Mesendoderm (in vitro differentiated cells): ENCODE measurements around the gene RBMS1.
A peak's percentile ranks its signal among the peaks of the same experiment; 100 is the strongest.

ENCODE experiments used
- DNase-seq: peaks from one replicate; pipeline ENCODE4 v3.0.0; 2013
- H2AK5ac ChIP-seq: 2 replicates; pipeline ENCODE4 v1.6.1; 2013; ENCODE audit warnings: low read length, inconsistent platforms
- H2BK120ac ChIP-seq: 2 replicates; pipeline ENCODE4 v1.6.1; 2013; ENCODE audit warnings: low read depth, mild to moderate bottlenecking, low read length, moderate library complexity, mixed read lengths
- H2BK15ac ChIP-seq: replicated peaks from 2 replicates; pipeline ENCODE4 v1.6.1; 2013; ENCODE audit warnings: low read depth, mild to moderate bottlenecking, moderate library complexity
- H2BK5ac ChIP-seq: 2 replicates; pipeline ENCODE4 v1.6.1; 2013; ENCODE audit warnings: low read length, inconsistent platforms
- H3K18ac ChIP-seq: 2 replicates; pipeline ENCODE4 v1.6.1; 2013; ENCODE audit warnings: mild to moderate bottlenecking, low read length, mixed read lengths
- H3K23ac ChIP-seq: one replicate; pipeline ENCODE4 v1.6.1; 2013; ENCODE audit warnings: low read length
- H3K27ac ChIP-seq: 2 replicates; pipeline ENCODE4 v1.5.1; 2013; ENCODE audit warnings: low read depth, mild to moderate bottlenecking, inconsistent platforms, low read length, moderate library complexity
- H3K27me3 ChIP-seq: 2 replicates; pipeline ENCODE4 v1.6.1; 2013; ENCODE audit warnings: low read length, control low read depth, mild to moderate bottlenecking, inconsistent platforms; ENCODE audit not compliant: insufficient read depth, poor library complexity
- H3K36me3 ChIP-seq: 2 replicates; pipeline ENCODE4 v1.6.1; 2013; ENCODE audit warnings: low read length, inconsistent platforms; ENCODE audit not compliant: control insufficient read depth, insufficient read depth
- H3K4ac ChIP-seq: one replicate; pipeline ENCODE4 v1.6.1; 2013; ENCODE audit warnings: low read depth, mild to moderate bottlenecking, low read length, moderate library complexity
- H3K4me1 ChIP-seq: 2 replicates; pipeline ENCODE4 v1.6.1; 2013; ENCODE audit warnings: low read depth, low read length, inconsistent platforms; ENCODE audit not compliant: control insufficient read depth
- H3K4me2 ChIP-seq: 2 replicates; pipeline ENCODE4 v1.6.1; 2013; ENCODE audit warnings: low read length
- H3K4me3 ChIP-seq: 2 replicates; pipeline ENCODE4 v1.5.1; 2013; ENCODE audit warnings: mild to moderate bottlenecking, low read length
- H3K56ac ChIP-seq: one replicate; pipeline ENCODE4 v1.6.1; 2013; ENCODE audit warnings: low read length
- H3K79me1 ChIP-seq: 2 replicates; pipeline ENCODE4 v1.6.1; 2013; ENCODE audit warnings: low read length, inconsistent platforms
- H3K79me2 ChIP-seq: 2 replicates; pipeline ENCODE4 v1.6.1; 2013; ENCODE audit warnings: mild to moderate bottlenecking, low read length; ENCODE audit not compliant: control insufficient read depth, insufficient read depth
- H3K9ac ChIP-seq: 2 replicates; pipeline ENCODE4 v1.6.1; 2013; ENCODE audit warnings: low read length, inconsistent platforms
- H4K5ac ChIP-seq: one replicate; pipeline ENCODE4 v1.6.1; 2013; ENCODE audit warnings: low read length
- H4K8ac ChIP-seq: one replicate; pipeline ENCODE4 v1.6.1; 2013; ENCODE audit warnings: low read depth, mild to moderate bottlenecking, control low read depth, low read length, moderate library complexity
- WGBS: extraction: QIAGEN DNeasy Blood & Tissue Kit; methylation state at CpG from one replicate; pipeline ENCODE4 v1.1.7; 2013; ENCODE audit warnings: low lambda C conversion rate, missing lambda C conversion rate; ENCODE audit not compliant: insufficient coverage; ENCODE audit errors: extremely low coverage; 5-methylcytosine and 5-hydroxymethylcytosine counted together

RBMS1 gene

DNA sequence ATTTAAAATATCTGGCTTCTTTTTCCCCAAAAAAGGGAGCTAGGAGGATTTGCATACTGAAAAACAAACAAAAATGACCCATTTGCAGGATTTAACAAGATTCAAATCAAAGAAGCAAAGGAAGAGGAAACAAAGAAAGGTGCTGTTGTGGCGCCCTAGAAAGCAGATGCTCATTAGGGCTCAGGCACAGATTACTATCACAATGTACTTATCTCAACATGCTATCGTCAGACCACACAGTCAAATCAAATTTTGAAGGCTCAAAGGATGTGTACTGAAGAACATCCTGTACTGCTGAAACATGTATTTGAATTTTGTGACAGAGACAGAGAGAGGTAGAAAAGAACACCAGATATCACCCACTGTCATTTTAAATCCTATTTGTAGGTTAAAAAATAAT is 10.9 kb downstream of the RBMS1 start:
- Histone ChIP-seq H3K4me3 (no peak overlapping the region), H3K4me2 (no peak overlapping the region), H2AK5ac (no peak overlapping the region), H3K4ac (no peak overlapping the region), H3K56ac (no peak overlapping the region), H3K36me3 (no peaks in the 10 kb centered on the region), H4K5ac (no peak overlapping the region), H2BK15ac (no peak overlapping the region), H3K18ac (no peak overlapping the region), H2BK120ac (no peak overlapping the region), H3K79me2 (peaks cover 50% of the 10 kb centered on the region), H3K4me1 (peaks cover 14% of the 10 kb centered on the region), H3K27me3 (no peaks in the 10 kb centered on the region), H3K23ac (no peak overlapping the region), H2BK5ac (no peak overlapping the region), H3K79me1 (peaks cover 11% of the 10 kb centered on the region), H3K27ac (no peak overlapping the region), H3K9ac (no peak overlapping the region), H4K8ac (no peak overlapping the region)
- DNase-seq: peak; percentile 76
- WGBS: no CpG with 5 or more reads among the region's 2 CpGs

DNA sequence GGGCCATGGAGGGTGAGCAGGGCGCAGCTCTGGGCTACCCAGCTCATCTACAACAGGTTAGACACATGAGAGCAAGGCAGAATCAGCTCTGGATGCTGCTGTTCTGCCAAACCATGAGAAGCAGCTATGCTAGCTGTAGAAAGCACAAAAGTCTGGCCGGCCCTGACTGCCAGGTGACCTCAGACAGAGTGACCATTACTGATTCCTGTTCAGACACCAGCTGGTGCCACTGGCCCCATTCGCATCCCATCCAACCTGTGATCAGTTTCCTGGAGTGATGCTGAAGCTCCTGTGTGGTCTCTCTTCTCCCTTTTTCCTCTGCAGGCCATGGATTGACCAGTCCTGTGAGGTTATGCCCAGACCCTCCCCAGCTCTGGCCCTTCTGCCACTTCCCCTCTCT is 14.3 kb downstream of the RBMS1 start:
- peak overlapping the region; percentile 16 for H4K5ac ChIP-seq
- no peak overlapping the region for H2BK15ac ChIP-seq
- no peak overlapping the region for H3K18ac ChIP-seq
- H3K4ac ChIP-seq: no peak overlapping the region
- WGBS: no CpG with 5 or more reads among the region's 3 CpGs
- H3K27me3 ChIP-seq: no peaks in the 10 kb centered on the region
- no peak overlapping the region for H4K8ac ChIP-seq
- H3K23ac ChIP-seq: no peak overlapping the region
- peaks cover 40% of the 10 kb centered on the region for H3K79me2 ChIP-seq
- H2BK120ac ChIP-seq: no peak overlapping the region
- no peak overlapping the region for H3K4me3 ChIP-seq
- DNase-seq: peak; percentile 26
- H3K27ac ChIP-seq: peak overlapping the region; percentile 27
- peaks cover 9% of the 10 kb centered on the region for H3K79me1 ChIP-seq
- H3K4me2 ChIP-seq: no peak overlapping the region
- no peaks in the 10 kb centered on the region for H3K36me3 ChIP-seq
- H3K4me1 ChIP-seq: peaks cover 14% of the 10 kb centered on the region
- H3K56ac ChIP-seq: peak overlapping the region; percentile 17
- H2AK5ac ChIP-seq: peak overlapping the region; percentile 70
- peak overlapping the region; percentile 16 for H3K9ac ChIP-seq
- H2BK5ac ChIP-seq: peak overlapping the region; percentile 45

DNA sequence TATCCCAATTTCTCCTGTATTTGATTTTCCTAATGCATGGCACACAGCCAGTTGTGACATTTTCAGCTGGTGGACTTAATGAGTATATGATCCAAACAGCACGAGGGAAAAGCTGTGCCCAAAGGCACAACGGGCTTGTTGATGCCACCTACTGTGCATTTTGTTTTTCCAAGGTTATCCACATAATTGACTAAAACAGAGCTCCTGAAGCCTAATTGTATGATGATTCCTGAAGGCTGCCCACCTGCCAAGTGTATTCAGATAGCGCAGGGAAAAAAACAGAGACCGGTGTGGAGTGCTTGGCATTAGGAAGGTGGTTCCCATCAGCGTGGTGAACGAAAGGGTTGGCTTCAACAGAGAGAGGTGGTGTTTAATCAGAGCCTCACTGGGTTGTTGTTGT is 14.9 kb downstream of the RBMS1 start:
- no CpG with 5 or more reads among the region's 6 CpGs for WGBS

GRCh38 chr2:160477032-160477431 is 16.6 kb downstream of the RBMS1 start:
- no CpG with 5 or more reads among the region's 7 CpGs for WGBS
- H2BK5ac ChIP-seq: no peak overlapping the region
- DNase-seq: peak; percentile 37

More for the DNA sequence above, 14.9 kb downstream of the RBMS1 start:
- Histone ChIP-seq H3K18ac (no peak overlapping the region), H3K79me2 (peaks cover 37% of the 10 kb centered on the region), H3K9ac (peak overlapping the region; percentile 16), H3K56ac (no peak overlapping the region), H3K4me1 (peaks cover 14% of the 10 kb centered on the region), H2AK5ac (no peak overlapping the region), H2BK5ac (no peak overlapping the region), H4K5ac (no peak overlapping the region), H3K4me2 (no peak overlapping the region), H2BK15ac (no peak overlapping the region), H3K23ac (no peak overlapping the region), H3K27ac (peak overlapping the region; percentile 27), H3K4ac (no peak overlapping the region), H3K4me3 (no peak overlapping the region), H3K27me3 (no peaks in the 10 kb centered on the region), H3K36me3 (no peaks in the 10 kb centered on the region), H3K79me1 (peaks cover 9% of the 10 kb centered on the region), H4K8ac (no peak overlapping the region), H2BK120ac (no peak overlapping the region)
- DNase-seq: peak; percentile 60

DNA sequence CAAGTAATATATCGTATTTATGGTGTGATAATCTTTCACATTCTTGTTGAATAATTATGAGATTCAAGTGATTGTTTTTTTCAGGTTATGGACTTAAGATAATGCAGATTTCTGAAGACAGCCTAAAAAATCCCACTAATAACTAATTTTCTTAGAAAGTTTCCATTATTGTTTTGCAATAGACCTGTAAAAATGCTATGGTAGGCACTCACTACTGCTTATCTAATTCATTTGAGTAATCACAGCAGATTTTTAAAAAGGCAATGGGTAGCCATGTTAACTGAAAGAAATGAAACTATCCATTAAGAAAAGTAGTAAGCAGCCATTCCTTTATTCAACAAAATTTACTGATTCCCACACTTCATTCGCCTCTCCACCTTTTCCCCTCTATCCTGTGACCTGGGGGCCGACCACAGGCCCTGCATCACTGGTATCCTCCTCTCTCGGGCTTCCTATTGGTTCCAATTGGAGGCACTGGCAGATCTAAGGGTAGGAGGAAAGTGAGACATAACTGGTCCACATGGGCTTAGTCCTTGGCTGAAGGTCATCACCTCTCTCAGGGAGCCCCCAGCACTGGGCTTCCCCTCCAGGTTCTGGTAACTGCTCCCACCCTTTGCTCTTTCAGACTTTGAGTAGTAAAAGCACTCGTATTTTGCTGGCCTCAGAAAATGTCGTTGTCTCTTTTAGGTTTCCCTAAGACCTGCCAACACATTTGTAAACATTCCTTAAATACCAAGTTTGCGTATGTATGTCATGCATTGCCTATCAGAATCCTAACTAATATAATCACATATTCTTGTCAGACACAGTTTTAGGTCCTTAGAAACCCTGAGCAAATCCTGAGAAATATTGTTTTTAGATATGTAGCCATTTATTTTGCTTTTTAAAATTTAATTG is 18.5 kb downstream of the RBMS1 start:
- no peak overlapping the region for H3K4me2 ChIP-seq
- H3K56ac ChIP-seq: no peak overlapping the region
- no peak overlapping the region for H3K18ac ChIP-seq
- no peak overlapping the region for H4K8ac ChIP-seq
- H3K23ac ChIP-seq: no peak overlapping the region
- peak; percentile 63 for DNase-seq
- no peak overlapping the region for H3K4me3 ChIP-seq
- no peak overlapping the region for H4K5ac ChIP-seq
- H2AK5ac ChIP-seq: no peak overlapping the region
- H3K27ac ChIP-seq: no peak overlapping the region
- H3K36me3 ChIP-seq: no peaks in the 10 kb centered on the region
- H3K79me2 ChIP-seq: peaks cover 34% of the 10 kb centered on the region
- no peak overlapping the region for H2BK15ac ChIP-seq
- no peak overlapping the region for H3K4ac ChIP-seq
- H3K79me1 ChIP-seq: peaks cover 12% of the 10 kb centered on the region
- no peaks in the 10 kb centered on the region for H3K27me3 ChIP-seq
- peaks cover 11% of the 10 kb centered on the region for H3K4me1 ChIP-seq
- H3K9ac ChIP-seq: no peak overlapping the region
- H2BK5ac ChIP-seq: no peak overlapping the region
- H2BK120ac ChIP-seq: no peak overlapping the region
- no CpG with 5 or more reads among the region's 7 CpGs for whole genome bisulfite sequencing

More at GRCh38 chr2:160477032-160477431, 16.6 kb downstream of the RBMS1 start:
- Histone ChIP-seq H3K56ac (no peak overlapping the region), H3K9ac (no peak overlapping the region), H3K27me3 (no peaks in the 10 kb centered on the region), H2AK5ac (no peak overlapping the region), H3K36me3 (no peaks in the 10 kb centered on the region), H3K23ac (no peak overlapping the region), H4K8ac (no peak overlapping the region), H3K4me2 (no peak overlapping the region), H2BK120ac (no peak overlapping the region), H4K5ac (no peak overlapping the region), H3K4me3 (no peak overlapping the region), H3K4ac (no peak overlapping the region), H3K27ac (no peak overlapping the region), H3K79me1 (peaks cover 8% of the 10 kb centered on the region), H2BK15ac (no peak overlapping the region), H3K79me2 (peaks cover 35% of the 10 kb centered on the region), H3K4me1 (peaks cover 11% of the 10 kb centered on the region), H3K18ac (peak overlapping the region; percentile 14)
